Type B pancreatic cell (in vitro differentiated cells): ENCODE data around the gene LEMD1. TPM values are rescaled to one million over a fixed set of nuclear protein-coding genes. Genes with fewer than 3 reads are reported as not detected.

ENCODE experiments used
- DNase-seq: peaks from one replicate; pipeline ENCODE4 v3.0.0; 2021; ENCODE audit warnings: mixed read lengths; ENCODE audit not compliant: unreplicated experiment; ENCODE audit errors: extremely low spot score
- H3K27ac Mint-ChIP-seq: 2 replicates; pipeline ENCODE4 v1.8.0; 2021; ENCODE audit warnings: mild to moderate bottlenecking, mixed read lengths
- H3K27me3 Mint-ChIP-seq: 2 replicates; pipeline ENCODE4 v1.8.0; 2021; ENCODE audit warnings: mixed read lengths
- H3K36me3 Mint-ChIP-seq: 2 replicates; pipeline ENCODE4 v1.8.0; 2021; ENCODE audit warnings: mixed read lengths
- H3K4me1 Mint-ChIP-seq: one replicate; pipeline ENCODE4 v1.8.0; 2021; ENCODE audit warnings: mixed read lengths; ENCODE audit not compliant: unreplicated experiment
- H3K4me3 Mint-ChIP-seq: 2 replicates; pipeline ENCODE4 v1.8.0; 2021; ENCODE audit warnings: mild to moderate bottlenecking, mixed read lengths
- H3K9me3 Mint-ChIP-seq: 2 replicates; pipeline ENCODE4 v1.8.0; 2021; ENCODE audit warnings: mixed read lengths
- CTCF ChIP-seq: fragments of 200-600 bp; sonication (generic); conservative IDR thresholded peaks from 2 replicates; pipeline ENCODE4 v1.5.0; 2021; ENCODE audit warnings: antibody characterized with exemption, mild to moderate bottlenecking
- total RNA-seq: library from RNA; stranded (reverse); gene quantifications from 2 replicates; pipeline ENCODE4 v1.2.1, GENCODE V29; 2021; ENCODE audit warnings: low replicate concordance

LEMD1 gene
- total RNA-seq, 1 donor from 2014 or later: 5.5 TPM

GRCh38 chr1:205377355-205377754, 44.5 kb downstream of the LEMD1 start:
- H3K36me3 Mint-ChIP-seq: no peaks in the 10 kb centered on the region
- no peak overlapping the region for H3K27ac Mint-ChIP-seq
- DNase-seq: peak; percentile 4
- H3K27me3 Mint-ChIP-seq: peaks cover 18% of the 10 kb centered on the region
- H3K4me3 Mint-ChIP-seq: no peak overlapping the region
- peaks cover 30% of the 10 kb centered on the region for H3K4me1 Mint-ChIP-seq
- no peak for TF ChIP-seq CTCF
- H3K9me3 Mint-ChIP-seq: no peaks in the 10 kb centered on the region

- H3K9me3 Mint-ChIP-seq: no peaks in the 10 kb centered on the region
- peaks cover 18% of the 10 kb centered on the region for H3K27me3 Mint-ChIP-seq
- peaks cover 35% of the 10 kb centered on the region for H3K4me1 Mint-ChIP-seq
- no peak overlapping the region for H3K27ac Mint-ChIP-seq
- TF ChIP-seq CTCF: no peak
- no peak overlapping the region for H3K4me3 Mint-ChIP-seq
- DNase-seq: no peak
- H3K36me3 Mint-ChIP-seq: no peaks in the 10 kb centered on the region
Measured at GRCh38 chr1:205376739-205377138, 45.1 kb downstream of the LEMD1 start.

- H3K36me3 Mint-ChIP-seq: no peaks in the 10 kb centered on the region
- no peaks in the 10 kb centered on the region for H3K9me3 Mint-ChIP-seq
- peak overlapping the region; percentile 25 for H3K4me3 Mint-ChIP-seq
- H3K27ac Mint-ChIP-seq: no peak overlapping the region
- peak; percentile 58 for DNase-seq
- H3K27me3 Mint-ChIP-seq: peaks cover 18% of the 10 kb centered on the region
- H3K4me1 Mint-ChIP-seq: peaks cover 35% of the 10 kb centered on the region
- TF ChIP-seq CTCF: no peak
Measured at GRCh38 chr1:205375835-205376545, 45.9 kb downstream of the LEMD1 start.

- H3K36me3 Mint-ChIP-seq: no peaks in the 10 kb centered on the region
- peaks cover 21% of the 10 kb centered on the region for H3K27me3 Mint-ChIP-seq
- no peak for TF ChIP-seq CTCF
- no peaks in the 10 kb centered on the region for H3K9me3 Mint-ChIP-seq
- no peak for DNase-seq
- peaks cover 40% of the 10 kb centered on the region for H3K4me1 Mint-ChIP-seq
- no peak overlapping the region for H3K4me3 Mint-ChIP-seq
- no peak overlapping the region for H3K27ac Mint-ChIP-seq
Measured at GRCh38 chr1:205374210-205375078, 47.4 kb downstream of the LEMD1 start.

- no peak for DNase-seq
- no peak overlapping the region for H3K4me3 Mint-ChIP-seq
- H3K9me3 Mint-ChIP-seq: no peaks in the 10 kb centered on the region
- H3K36me3 Mint-ChIP-seq: no peaks in the 10 kb centered on the region
- H3K27me3 Mint-ChIP-seq: peaks cover 18% of the 10 kb centered on the region
- peaks cover 41% of the 10 kb centered on the region for H3K4me1 Mint-ChIP-seq
- H3K27ac Mint-ChIP-seq: no peak overlapping the region
- no peak for TF ChIP-seq CTCF
Measured at GRCh38 chr1:205373798-205374175, 48.1 kb downstream of the LEMD1 start.
